HG03469 (cell line): ENCODE measurements around the gene TFAP2B.

Experiments used
- ATAC-seq: cut with Tn5 transposase; IDR thresholded peaks from one replicate; pipeline ENCODE4 v1.9.1; 2021; ENCODE audit warnings: mild to moderate bottlenecking, moderate library complexity, moderate number of reproducible peaks; ENCODE audit not compliant: unreplicated experiment

The TFAP2B gene

DNA sequence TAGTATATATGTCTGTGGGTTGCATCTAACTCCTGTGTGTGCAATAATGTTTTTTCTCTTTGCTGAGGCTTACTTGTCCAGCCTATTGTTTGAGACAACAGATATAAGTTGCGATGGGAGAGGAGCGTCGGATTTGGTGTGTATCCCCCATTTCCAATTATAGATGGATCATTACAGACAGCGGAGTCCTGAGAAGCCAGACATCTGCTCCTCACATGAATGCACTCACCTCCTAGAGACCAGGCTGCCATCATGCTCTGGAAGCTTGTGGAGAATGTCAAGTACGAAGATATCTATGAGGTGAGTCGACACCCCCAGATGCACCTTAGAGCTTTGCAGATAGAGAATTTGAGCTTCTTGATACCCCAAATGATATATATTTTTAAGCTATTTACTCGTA, at the start of gene TFAP2B:
Gene TFAP2B (plus strand): TSS at position 199 of the 400 bp plus-strand sequence. CDS start 21 bp downstream, at position 220.
- no peak for ATAC-seq

DNA sequence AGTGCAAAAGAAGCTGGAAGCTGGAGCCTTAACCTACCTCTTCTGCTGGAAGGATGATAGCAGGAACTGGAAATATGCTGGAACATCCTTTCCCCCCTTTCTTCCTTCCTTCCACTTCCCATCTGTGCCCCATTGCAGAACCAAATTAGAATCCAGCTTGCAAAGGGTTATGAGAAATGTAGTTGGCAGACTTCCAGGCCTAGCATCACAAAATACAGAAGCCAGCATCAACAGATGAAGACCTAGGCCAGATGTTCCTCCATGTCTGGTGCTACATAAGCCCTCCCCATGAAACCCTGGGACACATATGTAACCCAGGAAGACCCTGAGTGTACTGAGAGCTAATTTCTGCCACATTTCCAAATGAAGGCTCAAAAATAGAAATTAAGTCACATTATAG, 40.0 kb upstream of the TFAP2B start:
- ATAC-seq = no peak

DNA sequence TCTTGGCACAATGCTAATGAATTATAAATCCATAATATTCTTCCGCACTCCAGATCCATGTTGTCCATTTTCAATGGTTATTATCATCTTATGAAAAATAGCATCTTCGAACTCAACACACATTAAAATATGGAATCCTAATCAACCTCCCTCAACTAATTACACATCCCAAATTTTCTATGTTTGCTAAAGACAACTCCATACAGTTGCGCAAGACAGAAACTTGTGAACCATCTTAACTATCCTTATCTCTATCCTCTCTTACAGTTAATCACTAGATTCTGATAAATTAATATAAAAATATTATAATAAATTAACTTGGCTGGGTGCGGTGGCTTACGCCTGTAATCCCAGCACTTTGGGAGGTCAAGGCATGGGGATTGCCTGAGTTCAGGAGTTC, 38.3 kb upstream of the TFAP2B start:
- ATAC-seq = no peak

DNA sequence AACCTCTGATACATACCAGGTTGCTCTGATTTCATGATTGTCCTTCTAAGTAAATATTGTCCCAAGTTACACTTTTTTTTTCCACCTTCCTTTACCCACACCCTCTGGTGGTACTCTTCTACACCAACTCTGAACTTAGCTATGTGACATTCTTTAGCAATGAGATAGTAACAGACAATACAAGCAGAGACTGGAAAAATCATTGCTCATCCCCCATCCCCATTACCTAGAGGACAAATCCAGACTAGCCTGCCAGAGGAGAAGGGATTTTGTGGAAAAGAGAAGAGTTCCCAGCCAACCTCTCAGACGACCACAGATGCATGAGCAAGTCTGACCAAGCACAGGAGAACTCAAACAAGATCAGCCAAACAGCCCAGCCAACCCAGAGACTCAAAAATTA, 32.8 kb upstream of the TFAP2B start:
- no peak for ATAC-seq

- peak; percentile 73 for ATAC-seq
Measured at GRCh38 chr6:50791900-50792508, 26.7 kb upstream of the TFAP2B start.

- ATAC-seq = no peak
Measured at GRCh38 chr6:50792771-50793170, 25.9 kb upstream of the TFAP2B start.

GRCh38 chr6:50795574-50795973, 23.1 kb upstream of the TFAP2B start:
- no peak for ATAC-seq

- ATAC-seq = no peak
Measured at GRCh38 chr6:50804283-50804682, 14.4 kb upstream of the TFAP2B start.

- no peak for ATAC-seq
Measured at GRCh38 chr6:50807035-50807434, 11.6 kb upstream of the TFAP2B start.

DNA sequence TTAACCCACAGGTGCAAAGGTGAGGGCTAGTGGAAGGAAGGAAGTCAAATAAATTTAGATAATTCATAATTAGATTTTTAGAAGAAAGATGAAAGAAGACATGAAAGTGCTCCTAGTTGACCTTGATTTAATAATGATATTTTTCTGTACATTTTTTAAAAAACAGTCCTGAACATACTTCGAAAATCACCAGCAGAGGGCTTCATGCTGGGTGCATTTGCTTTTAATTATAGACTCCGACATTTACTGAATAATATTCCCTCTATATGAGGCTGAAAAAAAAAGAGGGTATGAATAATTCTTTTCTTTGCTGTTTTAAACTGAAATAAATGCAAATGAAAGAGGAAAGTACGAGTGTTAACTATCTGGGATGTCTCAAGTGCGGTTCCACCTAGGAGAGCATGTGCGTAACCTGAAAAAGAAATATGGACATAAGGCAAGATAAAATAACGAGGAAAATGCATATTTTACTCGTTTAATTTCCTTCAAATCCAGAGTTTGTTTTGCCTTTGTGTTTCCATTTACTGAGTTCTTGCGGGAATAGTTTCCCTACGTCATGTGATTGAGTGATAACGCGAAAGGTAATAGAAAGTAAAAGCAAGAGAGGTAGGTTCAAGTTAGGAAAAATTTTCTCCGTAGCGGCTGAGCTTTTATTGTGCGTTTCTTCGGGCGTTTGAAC, 3.1 kb upstream of the TFAP2B start:
- peak; percentile 29 for ATAC-seq

DNA sequence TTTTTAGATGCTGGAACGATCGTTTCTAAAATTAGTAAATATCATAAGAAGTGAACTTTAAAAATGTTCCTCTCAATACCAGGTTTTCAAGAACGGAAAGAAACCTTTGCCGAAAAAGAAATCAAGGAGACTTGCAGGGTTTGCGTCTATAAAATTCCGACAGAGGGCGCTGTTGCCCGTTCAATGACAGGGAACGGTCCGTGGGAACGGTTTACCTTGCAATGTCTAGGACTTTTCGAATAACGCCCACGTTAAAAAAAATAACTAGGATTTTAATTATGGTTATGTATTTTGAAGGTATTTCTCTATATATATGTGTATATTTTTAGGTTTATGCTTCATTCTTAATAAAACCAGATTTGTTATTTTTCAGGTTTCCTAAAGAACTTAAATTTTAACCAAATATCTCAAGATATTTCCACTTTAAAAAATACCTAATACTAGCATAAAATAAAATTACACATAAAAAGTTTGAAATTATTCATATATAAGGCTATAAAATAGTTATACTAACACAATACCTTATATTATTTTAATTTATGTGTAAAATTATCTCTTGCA, 2.5 kb upstream of the TFAP2B start:
- peak; percentile 74 for ATAC-seq

- no peak for ATAC-seq
Measured at GRCh38 chr6:50816947-50817645, 1.6 kb upstream of the TFAP2B start.

DNA sequence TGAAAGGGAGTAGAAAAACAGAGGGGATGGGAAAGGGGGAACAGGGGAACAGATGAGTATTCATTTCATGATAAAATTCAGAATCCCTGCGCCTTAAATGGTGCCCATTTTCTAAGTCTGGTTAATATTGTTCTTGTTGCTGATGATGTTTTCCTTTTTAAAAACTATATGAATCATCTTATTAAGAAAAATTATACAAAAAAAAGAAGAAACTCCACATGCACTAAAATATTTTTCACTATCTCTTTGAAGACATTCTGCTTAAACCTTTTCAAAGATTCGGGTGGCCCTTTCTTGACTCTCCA, 1.1 kb upstream of the TFAP2B start:
- no peak for ATAC-seq

DNA sequence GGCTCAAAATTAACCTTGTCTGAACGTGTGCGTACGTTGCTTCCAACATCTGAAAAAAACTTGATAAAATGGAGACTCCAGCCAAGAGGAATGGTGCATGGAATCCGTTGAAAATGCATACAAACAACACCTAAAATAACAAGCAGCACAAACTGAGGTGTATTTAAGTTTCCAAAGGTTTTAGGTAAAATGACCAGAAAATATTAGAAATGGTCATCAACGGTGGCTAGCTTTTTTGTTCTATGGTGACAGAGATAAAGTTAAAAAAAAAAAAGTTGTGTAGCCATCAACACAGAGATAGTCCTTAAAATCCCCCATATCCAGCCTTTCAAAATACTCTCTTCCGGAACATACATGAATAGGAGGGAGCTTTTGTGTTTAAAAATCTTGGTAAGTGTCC, 651 bp upstream of the TFAP2B start:
- no peak for ATAC-seq

- no peak for ATAC-seq
Measured at GRCh38 chr6:50819466-50819903, 814 bp downstream of the TFAP2B start.

GRCh38 chr6:50819904-50820868, 1.5 kb downstream of the TFAP2B start:
- ATAC-seq = no peak

DNA sequence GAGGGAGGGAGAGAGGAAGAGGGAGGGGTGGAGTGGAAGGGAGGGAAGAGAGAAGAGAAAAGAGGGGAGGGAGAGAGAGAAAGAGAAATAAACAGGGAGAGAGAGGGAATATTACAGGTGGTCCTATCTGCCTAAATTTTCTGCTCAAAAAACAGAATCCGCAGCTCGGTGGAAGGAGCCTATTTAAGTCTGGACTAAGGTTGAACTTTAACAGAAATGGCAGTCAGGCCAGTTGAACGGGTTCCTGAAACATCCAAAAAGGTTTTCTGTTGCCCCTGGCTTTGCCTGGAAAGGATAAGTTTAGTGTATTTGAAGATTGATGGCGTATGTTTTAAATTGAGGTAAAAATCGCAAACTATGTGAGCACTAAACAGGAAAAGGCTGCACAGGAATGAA, 2.2 kb downstream of the TFAP2B start:
- no peak for ATAC-seq

- ATAC-seq = no peak
Measured at GRCh38 chr6:50821441-50822077, 2.9 kb downstream of the TFAP2B start.

DNA sequence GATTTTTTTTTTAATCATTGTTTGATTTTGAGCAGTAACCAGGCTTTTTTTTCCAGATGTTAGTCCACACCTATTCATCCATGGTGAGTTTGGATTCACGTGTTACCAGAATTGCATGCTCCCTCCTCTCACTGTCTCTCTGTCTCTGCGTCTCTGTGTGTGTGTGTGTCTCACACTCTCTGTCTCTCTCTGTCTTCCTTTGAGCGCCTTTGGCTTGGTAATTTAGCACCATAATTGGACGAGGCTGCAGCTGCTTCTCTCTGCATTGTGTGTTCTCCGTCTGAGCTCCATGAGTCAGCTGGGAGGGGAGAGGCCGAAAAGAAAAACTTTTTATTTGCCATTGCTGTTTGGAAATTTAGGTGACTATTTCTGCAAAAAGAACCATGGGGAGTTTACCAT, 3.4 kb downstream of the TFAP2B start:
- ATAC-seq = no peak
